GM23338 (cell line): ENCODE measurements around the gene PSMB5.

Experiments used
- CREB1 ChIP-seq: fragments of 250-450 bp; sonication (Bioruptor Pico); IDR thresholded peaks from 2 replicates; pipeline ENCODE4 v1.5.0; 2020; ENCODE audit warnings: low read depth, mild to moderate bottlenecking, moderate library complexity
- CTCF ChIP-seq, 2 experiments: fragments of 200-600 bp in 1 of 2; sonication (generic) in 1 of 2; conservative IDR thresholded peaks; 2 replicates each; pipeline versions ENCODE4 v1.5.1 to v1.6.1; 2016 to 2017; ENCODE audit warnings: antibody characterized with exemption in 2 of 2, low read depth in 2 of 2, mild to moderate bottlenecking in 2 of 2, moderate library complexity in 1 of 2
- EZH2 ChIP-seq: fragments of 200-600 bp; sonication (generic); IDR thresholded peaks from one replicate; pipeline ENCODE4 v1.8.0; 2017; ENCODE audit warnings: antibody characterized with exemption, mild to moderate bottlenecking, low read depth; ENCODE audit not compliant: unreplicated experiment
- EZH2phosphoT487 ChIP-seq: fragments of 200-600 bp; sonication (generic); IDR thresholded peaks from one replicate; pipeline ENCODE4 v1.8.1; 2018; ENCODE audit warnings: antibody characterized with exemption; ENCODE audit not compliant: unreplicated experiment
- POLR2AphosphoS5 ChIP-seq: IDR thresholded peaks from 2 replicates; pipeline ENCODE4 v1.6.1; 2016; ENCODE audit warnings: antibody characterized with exemption, low read depth

DNA sequence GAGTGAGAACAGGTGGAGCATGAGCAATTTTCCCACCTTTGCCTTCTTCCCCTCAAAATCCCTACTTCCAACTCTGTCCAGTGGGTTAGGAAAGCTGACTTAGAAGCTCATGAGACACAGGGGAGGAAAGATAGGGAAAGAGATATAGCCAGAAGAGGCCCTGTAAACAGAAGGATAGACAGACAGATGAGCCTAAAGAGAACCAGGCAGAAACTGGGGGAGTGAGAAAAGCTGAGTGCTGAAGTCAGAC is 57.3 kb downstream of the PSMB5 start:
- TF ChIP-seq CTCF (conservative IDR thresholded peaks at IDR 0.05; ENCODE audit: low read depth in 2 of 2) (no peak), POLR2AphosphoS5 (no peak), EZH2 (no peak), CREB1 (CRISPR knock-in tag) (no peak), EZH2phosphoT487 (no peak)
